Activated CD8-positive, alpha-beta T cell treated with anti-CD3 and anti-CD28 coated beads for 36 hours (primary cell): ENCODE measurements around the gene UNC45A. TPM values are rescaled to one million over a fixed set of nuclear protein-coding genes. Genes with fewer than 3 reads are reported as not detected.
A peak's percentile ranks its signal among the peaks of the same experiment; 100 is the strongest.

Source experiments
- ATAC-seq: fragments of 200-7000 bp; cut with Tn5 transposase; one replicate; pipeline ENCODE4 v1.10.0; 2021; ENCODE audit warnings: mild to moderate bottlenecking, moderate library complexity
- CTCF ChIA-PET: fragments of 350-600 bp; sonication (Branson Sonifier 250); formaldehyde crosslinking; loops from one replicate; lab custom pipeline; 2021; ENCODE audit warnings: antibody characterized with exemption; lab: Charles Lee
- POLR2A ChIA-PET: fragments of 350-600 bp; sonication (Branson Sonifier 250); formaldehyde crosslinking; loops from one replicate; lab custom pipeline; 2021; ENCODE audit warnings: antibody characterized with exemption; lab: Charles Lee
- DNase-seq: peaks from one replicate; pipeline ENCODE4 v3.0.0-alpha.2; 2020
- H3K27ac Mint-ChIP-seq: one replicate; pipeline ENCODE4 v1.8.0; 2021; ENCODE audit warnings: mild to moderate bottlenecking, mixed read lengths
- H3K27me3 Mint-ChIP-seq: one replicate; pipeline ENCODE4 v1.8.0; 2021; ENCODE audit warnings: mixed read lengths
- H3K36me3 Mint-ChIP-seq: one replicate; pipeline ENCODE4 v1.8.0; 2021; ENCODE audit warnings: low read depth, mixed read lengths
- H3K4me1 Mint-ChIP-seq: one replicate; pipeline ENCODE4 v1.8.0; 2021; ENCODE audit warnings: low read depth, mixed read lengths
- H3K4me3 Mint-ChIP-seq: one replicate; pipeline ENCODE4 v1.8.0; 2021; ENCODE audit warnings: mild to moderate bottlenecking, moderate library complexity, mixed read lengths
- H3K9me3 Mint-ChIP-seq: one replicate; pipeline ENCODE4 v1.8.0; 2021; ENCODE audit warnings: mixed read lengths
- CTCF ChIP-seq: fragments of 200-600 bp; IDR thresholded peaks from one replicate; pipeline ENCODE4 v1.8.0; 2022; ENCODE audit warnings: antibody characterized with exemption, mild to moderate bottlenecking
- intact Hi-C: fragments of 100-400 bp; cut with micrococcal nuclease; formaldehyde crosslinking; loops from one replicate; pipeline ENCODE4 v1.10.0; 2022
- total RNA-seq, 2 experiments: library from RNA; stranded (reverse); gene quantifications; one replicate each; pipeline ENCODE4 v1.2.3, GENCODE V29; 2021

UNC45A gene
- total RNA-seq, 2 experiments from 2014 or later, result 65.0 to 66.8 TPM

- Mint-ChIP-seq H3K4me1 (peaks cover 32% of the 10 kb centered on the region), H3K9me3 (no peaks in the 10 kb centered on the region), H3K27me3 (no peaks in the 10 kb centered on the region), H3K36me3 (peaks cover 16% of the 10 kb centered on the region), H3K4me3 (no peak overlapping the region), H3K27ac (no peak overlapping the region)
- no peak for TF ChIP-seq CTCF
- ChIA-PET CTCF (no interaction called here), POLR2A (no interaction called here)
- no peak for ATAC-seq
- intact Hi-C loops, result no loop called here
- DNase-seq, result no peak
Observed at GRCh38 chr15:90991587-90992285, 56.7 kb downstream of the UNC45A start.

- DNase-seq, result no peak
- H3K4me1 Mint-ChIP-seq, result peaks cover 27% of the 10 kb centered on the region
- no peak for ATAC-seq
- peak overlapping the region; percentile 100 for H3K4me3 Mint-ChIP-seq
- ChIA-PET CTCF (interaction anchor here (1.0 to 1.8 kb wide), 4 partner anchors 11 to 62 kb away, joined by 4 to 7 read pairs (median 5); partner anchors contain the start of gene HDDC3), POLR2A (interaction anchor here (0.6 to 1.2 kb wide), 4 partner anchors 8 to 58 kb away, joined by 3 to 5 read pairs (median 3); no protein-coding TSS in a partner anchor)
- H3K36me3 Mint-ChIP-seq, result peaks cover 31% of the 10 kb centered on the region
- peak overlapping the region; percentile 99 for H3K27ac Mint-ChIP-seq
- intact Hi-C loops, result no loop called here
- no peak for TF ChIP-seq CTCF
- no peaks in the 10 kb centered on the region for H3K9me3 Mint-ChIP-seq
- no peaks in the 10 kb centered on the region for H3K27me3 Mint-ChIP-seq
Observed at GRCh38 chr15:90994059-90994416, 59.0 kb downstream of the UNC45A start.

GRCh38 chr15:90994417-90995311 lies 59.6 kb downstream of the UNC45A start, which contains the start of gene PRC1:
Gene PRC1, minus strand, starts transcription at chr15:90994535. Its CDS starts 118 bp downstream, at chr15:90994417.
- POLR2A ChIA-PET, result interaction anchor here (0.6 to 1.2 kb wide), 5 partner anchors 11 to 103 kb away, joined by 3 to 5 read pairs (median 3); no protein-coding TSS in a partner anchor
- Mint-ChIP-seq H3K4me1 (peaks cover 27% of the 10 kb centered on the region), H3K4me3 (peak within 1 kb of the TSS; percentile 100), H3K36me3 (peaks cover 35% of the 10 kb centered on the region), H3K27ac (peak within 1 kb of the TSS; percentile 99), H3K27me3 (no peaks in the 10 kb centered on the region), H3K9me3 (no peaks in the 10 kb centered on the region)
- ATAC-seq (peak; percentile 98), DNase-seq (peak; percentile 98)
- CTCF ChIA-PET, result interaction anchor here (1.0 kb wide), 1 partner anchor 62 kb away, joined by 4 read pairs; the partner anchor contains the start of gene HDDC3
- no peak for TF ChIP-seq CTCF
- intact Hi-C loops, result no loop called here

GRCh38 chr15:90998737-90999136 lies 63.7 kb downstream of the UNC45A start:
- TF ChIP-seq CTCF, result no peak
- peaks cover 9% of the 10 kb centered on the region for H3K4me1 Mint-ChIP-seq
- POLR2A ChIA-PET, result no interaction called here
- H3K4me3 Mint-ChIP-seq, result no peak overlapping the region
- H3K9me3 Mint-ChIP-seq, result no peaks in the 10 kb centered on the region
- peaks cover 32% of the 10 kb centered on the region for H3K36me3 Mint-ChIP-seq
- ATAC-seq, result no peak
- H3K27me3 Mint-ChIP-seq, result no peaks in the 10 kb centered on the region
- no peak for DNase-seq
- CTCF ChIA-PET, result no interaction called here
- intact Hi-C loops, result no loop called here
- H3K27ac Mint-ChIP-seq, result no peak overlapping the region
